Calu3 (cell line): ENCODE results near the gene DTX3L. TPM values are rescaled to one million over a fixed set of nuclear protein-coding genes. Genes with fewer than 3 reads are reported as not detected.
A peak's percentile ranks its signal among the peaks of the same experiment; 100 is the strongest.
"Not testable (repeated sequence)": the region's sequence is repeated elsewhere in the genome, so short reads cannot be mapped to it uniquely, and the experiment has no call there.

Experiments
- BruUV-seq: library from RNA; stranded (reverse); fragments of 400-500 nt; replicated peaks from 2 replicates; lab custom pipeline; 2021; lab: Mats Ljungman, UMichigan
- CTCF ChIA-PET: fragments of 300-600 bp; sonication (Branson Sonifier 250); formaldehyde crosslinking; loops from one replicate; lab custom pipeline; 2022; ENCODE audit warnings: antibody characterized with exemption; lab: Charles Lee
- DNase-seq: peaks from one replicate; pipeline ENCODE4 v3.0.0; 2022
- H3K27ac Mint-ChIP-seq: one replicate; pipeline ENCODE4 v1.8.0; 2022; ENCODE audit warnings: mixed read lengths; ENCODE audit not compliant: unreplicated experiment
- H3K27me3 Mint-ChIP-seq: one replicate; pipeline ENCODE4 v1.8.0; 2022; ENCODE audit warnings: mixed read lengths; ENCODE audit not compliant: unreplicated experiment
- H3K36me3 Mint-ChIP-seq: one replicate; pipeline ENCODE4 v1.8.0; 2022; ENCODE audit warnings: mild to moderate bottlenecking, moderate library complexity, mixed read lengths; ENCODE audit not compliant: insufficient read depth, unreplicated experiment
- H3K4me1 Mint-ChIP-seq: one replicate; pipeline ENCODE4 v1.8.0; 2022; ENCODE audit warnings: mild to moderate bottlenecking, low read depth, mixed read lengths; ENCODE audit not compliant: unreplicated experiment
- H3K4me3 Mint-ChIP-seq: one replicate; pipeline ENCODE4 v1.8.0; 2022; ENCODE audit warnings: mild to moderate bottlenecking, low read depth, moderate library complexity, mixed read lengths; ENCODE audit not compliant: unreplicated experiment
- H3K9me3 Mint-ChIP-seq: one replicate; pipeline ENCODE4 v1.8.0; 2022; ENCODE audit warnings: low read depth, mixed read lengths; ENCODE audit not compliant: unreplicated experiment
- intact Hi-C: fragments of 100-400 bp; cut with micrococcal nuclease; formaldehyde crosslinking; loops from one replicate; pipeline ENCODE4 v1.10.0; 2022; ENCODE audit not compliant: unreplicated experiment
- total RNA-seq: library from RNA; stranded (reverse); gene quantifications from 2 replicates; pipeline ENCODE4 v1.2.3, GENCODE V29; 2022
- TF ChIP-seq, protein P1 (sequence below): fragments of 200-600 bp; IDR thresholded peaks from one replicate; pipeline ENCODE4 v1.8.0; 2022; ENCODE audit warnings: antibody characterized with exemption; ENCODE audit not compliant: unreplicated experiment

Gene DTX3L
- total RNA-seq, 1 experiment from 2014 or later: 73.9 TPM

DNA sequence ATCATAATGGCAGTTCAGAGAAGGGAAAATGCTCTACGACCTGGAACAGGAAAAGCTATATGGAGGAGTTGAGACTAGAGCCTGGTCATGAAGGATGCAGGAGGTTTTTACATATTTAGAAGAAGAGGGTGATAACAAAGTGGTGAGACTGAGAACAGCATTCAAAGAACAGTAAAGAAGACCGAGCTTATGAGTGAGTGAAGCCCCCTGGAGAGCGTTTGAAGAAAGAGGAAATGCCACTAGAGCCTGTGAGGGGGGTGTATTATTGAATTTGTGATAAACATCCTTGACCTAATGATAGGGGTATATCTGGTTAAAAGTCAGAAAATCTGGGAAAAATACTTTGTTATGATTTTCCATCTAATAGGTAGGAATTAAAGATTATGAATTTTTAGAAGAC, 4.2 kb upstream of the DTX3L start:
- BruUV-seq: no TSS peak
- H3K27ac Mint-ChIP-seq: no peak overlapping the region
- no peaks in the 10 kb centered on the region for H3K9me3 Mint-ChIP-seq
- TF ChIP-seq, protein P1, sequence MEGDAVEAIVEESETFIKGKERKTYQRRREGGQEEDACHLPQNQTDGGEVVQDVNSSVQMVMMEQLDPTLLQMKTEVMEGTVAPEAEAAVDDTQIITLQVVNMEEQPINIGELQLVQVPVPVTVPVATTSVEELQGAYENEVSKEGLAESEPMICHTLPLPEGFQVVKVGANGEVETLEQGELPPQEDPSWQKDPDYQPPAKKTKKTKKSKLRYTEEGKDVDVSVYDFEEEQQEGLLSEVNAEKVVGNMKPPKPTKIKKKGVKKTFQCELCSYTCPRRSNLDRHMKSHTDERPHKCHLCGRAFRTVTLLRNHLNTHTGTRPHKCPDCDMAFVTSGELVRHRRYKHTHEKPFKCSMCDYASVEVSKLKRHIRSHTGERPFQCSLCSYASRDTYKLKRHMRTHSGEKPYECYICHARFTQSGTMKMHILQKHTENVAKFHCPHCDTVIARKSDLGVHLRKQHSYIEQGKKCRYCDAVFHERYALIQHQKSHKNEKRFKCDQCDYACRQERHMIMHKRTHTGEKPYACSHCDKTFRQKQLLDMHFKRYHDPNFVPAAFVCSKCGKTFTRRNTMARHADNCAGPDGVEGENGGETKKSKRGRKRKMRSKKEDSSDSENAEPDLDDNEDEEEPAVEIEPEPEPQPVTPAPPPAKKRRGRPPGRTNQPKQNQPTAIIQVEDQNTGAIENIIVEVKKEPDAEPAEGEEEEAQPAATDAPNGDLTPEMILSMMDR: no peak
- CTCF ChIA-PET: interaction anchor here (0.7 to 2.7 kb wide), 2 partner anchors 78 to 120 kb away, joined by 3 to 17 read pairs; partner anchors contain the start of gene PARP14
- peaks cover 44% of the 10 kb centered on the region for H3K4me1 Mint-ChIP-seq
- DNase-seq: no peak
- no peaks in the 10 kb centered on the region for H3K27me3 Mint-ChIP-seq
- no peak overlapping the region for H3K4me3 Mint-ChIP-seq
- intact Hi-C loops: loop anchor here (1.0 kb wide), 1 partner anchor 119 kb away; no protein-coding TSS in a partner anchor
- peaks cover 29% of the 10 kb centered on the region for H3K36me3 Mint-ChIP-seq

DNA sequence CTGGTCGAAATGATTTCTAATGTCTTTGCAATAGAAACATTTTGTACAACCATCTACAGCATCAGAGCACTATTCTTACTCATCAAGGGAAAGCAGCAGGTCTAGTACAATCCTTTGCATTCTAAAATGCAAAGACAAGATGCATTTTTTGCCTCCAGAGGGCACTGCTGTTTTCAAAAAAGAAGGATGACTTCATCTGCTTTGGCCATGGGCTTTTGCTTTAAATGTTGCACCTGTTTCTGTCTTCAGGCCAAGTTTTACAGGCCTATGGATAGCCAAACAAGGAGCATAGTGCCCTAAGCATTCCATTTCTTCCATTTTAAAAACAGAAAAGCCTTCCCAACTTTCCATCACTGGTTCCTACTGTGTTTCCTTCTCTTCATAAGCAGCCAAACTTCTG, 3.5 kb upstream of the DTX3L start:
- CTCF ChIA-PET: no interaction called here
- no peaks in the 10 kb centered on the region for H3K27me3 Mint-ChIP-seq
- H3K4me1 Mint-ChIP-seq: peaks cover 45% of the 10 kb centered on the region
- no peaks in the 10 kb centered on the region for H3K9me3 Mint-ChIP-seq
- intact Hi-C loops: loop anchor here (1.0 kb wide), 1 partner anchor 119 kb away; no protein-coding TSS in a partner anchor
- peaks cover 28% of the 10 kb centered on the region for H3K36me3 Mint-ChIP-seq
- TF ChIP-seq, protein P1: peak; percentile 40
- no TSS peak for BruUV-seq
- H3K27ac Mint-ChIP-seq: no peak overlapping the region
- DNase-seq: peak; percentile 65
- no peak overlapping the region for H3K4me3 Mint-ChIP-seq

DNA sequence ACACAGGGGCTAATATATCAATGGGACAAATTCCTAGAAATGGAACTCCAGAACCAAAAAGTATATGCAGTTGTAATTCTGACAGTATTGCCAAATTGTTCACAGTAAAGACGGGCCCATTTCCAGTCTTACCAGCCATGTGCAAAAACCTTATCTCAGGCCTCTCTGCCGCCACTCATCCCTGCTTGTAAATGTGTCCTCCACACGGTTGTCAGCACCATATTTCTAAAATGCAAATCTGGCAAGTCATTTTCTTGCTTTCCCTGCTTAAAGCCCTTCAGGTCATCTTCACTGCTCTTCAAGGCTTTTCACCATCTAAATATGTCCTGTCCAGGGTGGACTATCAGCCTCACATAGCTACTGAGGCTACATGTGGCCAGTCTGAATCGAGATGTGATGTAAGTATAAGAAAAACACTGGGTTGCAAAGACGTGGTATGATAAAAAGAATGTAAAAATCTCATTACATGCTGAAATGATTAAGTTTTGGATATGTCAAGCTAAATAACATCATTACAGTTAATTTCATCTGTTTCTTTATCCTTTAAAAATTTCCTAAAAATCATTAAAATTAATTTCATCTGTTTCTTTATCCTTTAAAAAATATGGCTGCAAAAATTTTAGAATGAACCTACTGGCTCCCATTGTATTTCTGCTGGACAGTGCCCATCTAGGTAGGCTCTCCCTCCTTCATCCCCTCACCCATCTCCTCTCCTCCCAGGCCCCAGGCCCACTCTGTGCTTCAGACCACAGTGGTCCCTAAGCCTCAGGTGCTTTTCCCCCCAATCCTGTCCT, 1.0 kb upstream of the DTX3L start:
- BruUV-seq: no TSS peak
- Mint-ChIP-seq H3K27ac (peak overlapping the region; percentile 90), H3K27me3 (no peaks in the 10 kb centered on the region), H3K36me3 (peaks cover 28% of the 10 kb centered on the region), H3K4me3 (peak overlapping the region; percentile 90), H3K9me3 (no peaks in the 10 kb centered on the region), H3K4me1 (peaks cover 48% of the 10 kb centered on the region)
- CTCF ChIA-PET: no interaction called here
- TF ChIP-seq, protein P1: no peak
- intact Hi-C loops: no loop called here
- DNase-seq: no peak

GRCh38 chr3:122563717-122564025, 467 bp upstream of the DTX3L start:
- Mint-ChIP-seq H3K4me1 (peaks cover 48% of the 10 kb centered on the region), H3K27ac (peak overlapping the region; percentile 90), H3K27me3 (no peaks in the 10 kb centered on the region), H3K36me3 (peaks cover 34% of the 10 kb centered on the region), H3K9me3 (no peaks in the 10 kb centered on the region), H3K4me3 (peak overlapping the region; percentile 90)
- TF ChIP-seq, protein P1: no peak
- no peak for DNase-seq
- TSS peak; percentile 74 for BruUV-seq
- intact Hi-C loops: loop anchor here (1.0 kb wide), 1 partner anchor 116 kb away; no protein-coding TSS in a partner anchor
- CTCF ChIA-PET: interaction anchor here (0.9 kb wide), 1 partner anchor 179 kb away, joined by 3 read pairs; the partner anchor contains the start of gene FAM162A

DNA sequence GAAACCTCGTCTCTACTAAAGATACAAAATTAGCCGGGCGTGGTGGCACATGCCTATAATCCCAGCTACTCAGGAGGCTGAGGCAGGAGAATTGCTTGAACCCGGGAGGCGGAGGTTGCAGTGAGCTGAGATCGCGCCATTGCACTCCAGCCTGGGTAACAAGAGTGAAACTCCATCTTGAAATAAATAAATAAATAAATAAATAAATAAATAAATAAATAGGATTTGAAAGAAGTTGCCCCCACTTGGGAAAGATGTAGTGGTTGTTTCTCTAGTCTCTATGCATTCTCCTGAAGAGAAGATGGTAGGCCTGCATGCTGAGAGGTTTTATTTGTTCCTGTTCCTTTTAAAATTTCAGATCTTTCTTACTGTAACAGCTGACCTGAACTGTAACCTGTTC, 4.0 kb downstream of the DTX3L start:
- H3K27me3 Mint-ChIP-seq, CTCF ChIA-PET, intact Hi-C loops, H3K27ac Mint-ChIP-seq, BruUV-seq, H3K4me3 Mint-ChIP-seq, DNase-seq, H3K9me3 Mint-ChIP-seq: not testable (repeated sequence)
- peaks cover 56% of the 10 kb centered on the region for H3K36me3 Mint-ChIP-seq
- peaks cover 26% of the 10 kb centered on the region for H3K4me1 Mint-ChIP-seq
